Mesenteric fat pad (tissue), 1 donor: ENCODE results near the gene EXOC2. TPM values are rescaled to one million over a fixed set of nuclear protein-coding genes. Genes with fewer than 3 reads are reported as not detected.
"Not testable (repeated sequence)": the region's sequence is repeated elsewhere in the genome, so short reads cannot be mapped to it uniquely, and the experiment has no call there.

Source experiments
- DNase-seq: peaks from one replicate; pipeline ENCODE4 v3.0.0-alpha.2; 2020; ENCODE audit warnings: low spot score
- total RNA-seq: library from RNA; stranded (reverse); fragmentation: NEBNext Ultra II Directional; extraction: Animal tissue kit (Norgen Biotek cat#: 25700); gene quantifications from one replicate; pipeline ENCODE4 v1.2.1, GENCODE V29; 2021
- donor health status: DM: yes; HTN: yes; CAD: no.

The EXOC2 gene
- total RNA-seq, 1 donor from 2014 or later = 15.3 TPM

GRCh38 chr6:683742-684440 is 9.0 kb downstream of the EXOC2 start:
- no peak for DNase-seq

DNA sequence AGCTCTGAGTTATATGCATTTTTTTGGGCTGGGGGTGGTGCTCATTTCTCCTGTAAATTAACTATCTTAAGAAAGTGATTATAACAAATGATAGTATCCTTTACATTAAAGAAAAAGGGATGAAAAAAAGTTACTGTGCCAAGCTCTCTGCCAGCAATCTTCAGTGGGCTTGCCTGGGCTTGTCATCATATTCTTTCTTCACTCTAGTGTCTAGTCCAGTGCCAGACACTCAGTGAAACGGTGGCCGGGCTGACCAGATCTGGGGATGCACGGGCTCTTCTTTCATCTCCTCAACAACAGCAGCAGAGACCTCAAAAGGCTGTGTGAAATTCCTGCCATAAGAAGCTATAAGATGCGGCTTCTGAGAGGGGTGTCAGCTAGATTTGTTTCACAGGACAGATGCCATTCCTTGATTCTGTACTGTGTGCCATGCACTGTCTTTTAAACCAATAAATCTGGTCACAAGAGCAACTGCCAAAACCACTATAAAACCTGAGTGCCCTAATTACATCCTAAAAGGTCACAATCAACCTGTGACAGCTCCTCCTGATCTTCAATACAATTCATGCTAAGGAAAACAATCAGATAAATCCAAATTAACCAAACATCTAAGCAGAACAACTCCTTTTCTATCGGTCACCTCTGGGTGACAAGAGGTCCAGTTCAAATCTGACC is 12.1 kb downstream of the EXOC2 start:
- no peak for DNase-seq

DNA sequence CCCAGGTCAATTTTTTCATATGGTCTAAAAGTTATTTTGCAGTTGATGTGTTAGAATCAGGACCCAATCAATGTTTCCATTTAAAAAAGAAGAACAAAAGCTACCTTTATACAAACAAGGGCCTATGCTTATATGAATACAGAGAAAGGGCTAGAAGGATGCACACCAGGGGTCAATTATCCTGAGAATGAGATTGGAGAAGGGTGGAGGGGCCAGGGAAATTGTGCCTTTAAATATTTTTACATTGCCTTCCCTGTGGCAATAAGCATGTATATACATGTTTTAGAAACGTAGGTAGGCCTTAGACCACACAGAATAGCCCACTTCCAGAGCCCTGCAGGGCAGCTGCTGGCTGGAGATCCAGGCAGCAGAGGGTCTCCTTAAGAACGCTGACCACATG is 12.7 kb downstream of the EXOC2 start:
- DNase-seq = no peak

DNA sequence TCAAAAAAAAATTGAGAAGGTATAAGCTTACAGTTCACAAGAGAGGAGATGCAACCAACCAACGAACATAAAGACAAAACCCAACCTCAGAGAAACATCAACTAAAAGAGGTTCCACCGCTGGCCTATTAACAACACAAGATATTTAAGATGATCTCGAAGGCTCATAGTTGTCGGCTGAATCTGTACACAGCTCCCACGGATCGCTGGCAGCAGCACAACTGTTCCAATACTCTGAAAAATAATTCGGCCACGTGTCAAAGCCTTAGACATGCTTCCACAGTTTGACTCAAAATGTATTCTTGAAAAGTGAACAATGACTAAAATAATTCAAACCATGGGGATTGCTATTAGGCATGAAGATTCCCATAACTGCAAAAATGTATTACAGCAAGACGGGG is 13.7 kb downstream of the EXOC2 start:
- no peak for DNase-seq

DNA sequence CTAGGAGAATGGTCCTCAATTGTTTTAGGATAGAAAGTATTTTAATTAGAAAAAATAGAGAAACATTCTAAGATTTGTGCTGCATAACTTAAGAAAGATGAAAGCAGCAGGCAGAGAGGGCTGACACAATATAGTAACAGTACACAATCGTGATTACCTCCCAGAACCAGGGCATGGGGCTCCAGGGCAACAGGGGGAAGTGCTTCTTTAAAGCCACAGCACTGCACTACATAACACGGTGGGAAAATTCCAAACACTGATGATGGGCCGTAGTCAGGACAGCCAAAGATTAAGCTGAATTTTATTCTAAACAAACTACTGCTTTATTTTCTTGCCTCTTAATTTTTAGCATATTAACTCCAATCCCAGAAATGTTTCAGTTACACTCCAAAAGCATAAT is 14.4 kb downstream of the EXOC2 start:
- DNase-seq = no peak

GRCh38 chr6:677919-678318 is 15.0 kb downstream of the EXOC2 start:
- DNase-seq = no peak

GRCh38 chr6:674956-675355 is 18.0 kb downstream of the EXOC2 start:
- DNase-seq = no peak

DNA sequence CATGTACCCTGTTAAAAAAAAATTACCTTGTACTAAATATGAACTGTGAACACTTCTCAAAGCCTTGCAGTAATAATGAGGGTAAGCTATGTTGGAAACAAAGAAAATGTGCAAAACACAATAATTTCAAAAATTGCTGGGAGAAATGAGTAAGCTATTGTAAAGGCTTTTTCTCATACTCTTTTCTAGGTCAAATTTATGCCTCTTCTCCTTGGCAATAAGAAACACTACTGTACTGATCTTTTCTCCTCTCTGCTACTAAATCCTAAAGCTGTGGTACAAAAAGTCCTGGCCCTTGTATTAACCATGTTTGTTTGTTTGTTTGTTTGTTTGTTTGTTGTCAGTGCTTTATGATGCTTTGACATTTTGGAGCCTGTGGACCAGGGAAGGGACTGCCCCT is 18.5 kb downstream of the EXOC2 start:
- DNase-seq = no peak

DNA sequence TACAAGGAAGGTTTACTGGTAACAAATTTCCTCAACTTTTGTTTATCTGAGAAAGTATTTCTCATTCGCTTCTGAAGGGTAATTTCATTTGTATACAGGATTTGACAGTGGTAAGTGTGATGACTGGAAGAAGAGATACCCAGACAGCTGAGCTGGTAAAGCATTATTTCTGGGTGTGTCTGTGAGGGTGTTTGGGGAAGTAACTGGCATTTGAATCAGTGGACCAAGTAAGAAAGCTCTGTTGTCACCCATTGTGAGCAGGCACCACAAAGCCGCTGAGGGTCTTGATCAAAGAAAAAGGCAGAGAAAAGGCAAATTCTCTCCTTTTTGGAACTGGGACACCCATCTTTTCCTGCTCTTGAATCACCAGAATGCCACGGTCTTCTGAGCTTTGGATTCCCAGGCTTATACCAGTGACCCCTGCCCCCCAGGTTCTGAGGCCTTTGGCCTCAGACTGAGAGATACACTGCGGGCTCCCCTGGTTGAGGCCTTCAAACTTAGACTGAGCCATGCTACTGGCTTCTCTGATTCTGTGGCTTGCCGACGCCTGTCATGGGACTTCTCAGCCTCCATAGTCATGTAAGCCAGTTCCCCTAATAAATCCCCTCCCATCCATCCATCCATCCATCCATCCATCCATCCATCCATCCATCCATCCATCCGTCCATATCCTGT is 25.5 kb downstream of the EXOC2 start:
- no peak for DNase-seq

GRCh38 chr6:665403-666267 is 27.3 kb downstream of the EXOC2 start:
- DNase-seq = no peak

DNA sequence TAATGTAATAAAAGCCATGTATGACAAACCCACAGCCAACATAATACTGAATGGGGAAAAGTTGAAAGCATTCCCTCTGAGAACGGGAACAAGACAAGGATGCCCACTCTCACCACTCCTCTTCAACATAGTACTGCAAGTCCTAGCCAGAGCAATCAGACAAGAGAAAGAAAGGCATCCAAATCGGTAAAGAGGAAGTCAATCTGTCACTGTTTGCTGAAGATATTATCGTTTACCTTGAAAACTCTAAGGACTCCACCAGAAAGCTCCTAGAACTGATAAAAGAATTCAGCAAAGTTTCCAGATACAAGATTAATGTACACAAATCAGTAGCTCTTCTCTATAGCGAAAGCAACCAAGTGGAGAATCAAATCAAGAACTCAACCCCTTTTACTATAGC is 29.2 kb downstream of the EXOC2 start:
- not testable (repeated sequence) for DNase-seq

- DNase-seq = no peak
These were observed 33.0 kb downstream of the EXOC2 start for GRCh38 chr6:659716-660581.

- no peak for DNase-seq
These were observed 34.7 kb downstream of the EXOC2 start for GRCh38 chr6:658244-658643.

- no peak for DNase-seq
These were observed 35.2 kb downstream of the EXOC2 start for GRCh38 chr6:657743-658142.

- no peak for DNase-seq
These were observed 36.3 kb downstream of the EXOC2 start, which contains the start of gene HUS1B for GRCh38 chr6:656460-657252. TSS of gene HUS1B (minus strand) at chr6:657100. CDS start at chr6:656944, 156 bp downstream.

- no peak for DNase-seq
These were observed 38.8 kb downstream of the EXOC2 start for GRCh38 chr6:654136-654535.

GRCh38 chr6:652865-653264 is 40.1 kb downstream of the EXOC2 start:
- DNase-seq = no peak

DNA sequence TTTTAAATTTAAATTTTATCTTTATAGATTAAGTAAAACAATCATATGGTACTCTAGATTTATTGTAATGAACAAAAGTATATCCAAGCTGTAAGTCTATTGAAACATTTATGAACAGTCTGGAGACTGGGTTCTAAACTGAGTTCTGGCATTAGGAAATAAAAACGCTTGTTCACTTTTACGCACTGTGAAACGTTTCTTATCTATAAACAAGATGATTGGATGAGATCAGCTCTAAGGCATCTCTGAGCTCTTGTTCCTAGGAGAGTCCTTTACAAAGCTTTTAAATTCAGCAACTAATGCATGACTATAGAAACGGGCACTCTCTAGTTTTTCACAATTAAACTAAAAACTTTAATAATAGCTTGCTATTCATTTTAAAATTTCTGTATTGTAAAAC is 42.8 kb downstream of the EXOC2 start:
- no peak for DNase-seq

DNA sequence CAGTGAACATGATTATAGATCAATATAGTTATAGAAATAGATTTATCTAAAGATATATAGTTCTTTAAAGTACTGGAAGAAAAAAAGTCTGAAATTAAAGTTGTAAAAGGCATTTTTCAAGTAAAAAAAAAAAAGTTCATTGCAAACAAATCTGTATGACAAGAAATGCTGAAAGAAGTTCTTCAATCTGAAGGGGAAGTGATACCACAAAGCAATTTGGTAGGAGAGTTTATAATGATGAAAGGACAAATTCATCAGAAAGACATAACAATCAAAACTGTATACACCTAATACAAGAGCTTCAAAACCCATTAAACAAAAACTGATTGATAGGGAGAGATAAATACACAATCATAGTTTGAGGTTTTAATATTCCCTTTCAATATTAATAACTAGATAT is 50.1 kb downstream of the EXOC2 start:
- no peak for DNase-seq
